Measurements from ENCODE around the gene FGR. TPM values are rescaled to one million over a fixed set of nuclear protein-coding genes. Genes with fewer than 3 reads are reported as not detected.
A peak's percentile ranks its signal among the peaks of the same experiment; 100 is the strongest.

FGR gene
- polyA plus RNA-seq, 3 donors: 371 to 1,340 (median 571) TPM

DNA sequence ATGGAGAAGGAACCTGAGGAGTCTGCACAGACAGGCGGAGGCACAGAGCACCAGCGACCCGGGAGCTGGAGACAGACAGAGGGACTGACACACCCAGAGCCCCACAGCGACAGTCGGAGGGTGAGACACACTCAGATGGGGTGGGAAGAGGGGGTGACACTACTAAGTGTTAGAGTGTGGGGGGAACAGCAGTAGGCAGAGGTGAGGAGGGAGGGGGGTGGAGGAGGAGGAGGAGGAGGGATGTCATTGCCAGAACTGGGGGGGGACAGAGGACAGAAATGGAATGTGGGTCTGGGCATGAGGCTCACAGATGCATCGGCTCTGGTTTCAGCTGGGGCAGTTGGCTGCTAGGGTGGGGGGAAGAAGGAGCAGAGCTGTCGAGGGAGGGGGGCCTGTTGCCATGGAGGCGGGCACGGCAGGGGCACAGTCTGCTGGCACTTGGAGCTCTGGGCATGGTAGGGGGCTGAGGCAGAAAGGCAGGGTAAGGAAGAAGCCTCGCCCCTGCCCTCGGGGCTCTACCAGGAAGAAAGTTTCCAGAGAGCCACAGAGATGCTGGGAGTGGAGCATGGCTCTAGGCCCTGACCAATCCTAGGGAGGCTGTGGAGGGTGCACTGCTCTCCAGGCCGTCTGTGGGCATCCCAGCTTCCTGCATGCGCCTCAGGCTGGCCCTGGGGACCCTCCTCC, 68.4 kb downstream of the FGR start:
- Histone ChIP-seq H3K4me1 (ENCODE audit: control insufficient read depth in 1 of 2, insufficient read depth in 2 of 2, low read length in 2 of 2) (peaks cover 30 to 40% of the 10 kb centered on the region in 2 donors), H3K27ac (ENCODE audit: low read depth in 1 of 2, low read length in 2 of 2) (no peak overlapping the region), H2AFZ (ENCODE audit: insufficient read depth, low read depth, low read length, poor library complexity, severe bottlenecking) (no peak overlapping the region), H3K79me2 (ENCODE audit: insufficient read depth, low read length) (no peaks in the 10 kb centered on the region), H3K9ac (ENCODE audit: insufficient read depth, low read length, poor library complexity, severe bottlenecking) (no peak overlapping the region), H3K9me3 (replicated peaks in 1 of 2; ENCODE audit: control insufficient read depth in 1 of 2, insufficient read depth in 1 of 2, low read length in 2 of 2) (no peaks in the 10 kb centered on the region), H3K36me3 (replicated peaks in 1 of 2; ENCODE audit: control insufficient read depth in 1 of 2, insufficient read depth in 2 of 2, low read length in 2 of 2) (no peaks in the 10 kb centered on the region), H3K4me3 (replicated peaks in 1 of 3; ENCODE audit: low read depth in 2 of 3, low read length in 3 of 3) (no peak overlapping the region), H3K4me2 (replicated peaks; ENCODE audit: extremely low read depth, low read length, poor library complexity, severe bottlenecking) (no peak overlapping the region), H3K27me3 (ENCODE audit: control insufficient read depth in 2 of 2, insufficient read depth in 2 of 2, low read length in 2 of 2) (no peaks in the 10 kb centered on the region), H4K20me1 (ENCODE audit: insufficient read depth, low read length) (peaks cover 61% of the 10 kb centered on the region)
- Mint-ChIP-seq H3K27me3 (ENCODE audit: low read depth in 3 of 3) (peaks cover 5 to 15% (median 8%) of the 10 kb centered on the region in 3 donors), H3K4me1 (peaks cover 52% of the 10 kb centered on the region), H3K9me3 (peaks cover 0 to 2% (median 0%) of the 10 kb centered on the region in 7 donors), H3K4me3 (peak overlapping the region in 1 of 2 donors; percentile 44), H3K36me3 (peaks cover 0 to 5% of the 10 kb centered on the region in 2 donors), H3K27ac (peak overlapping the region in 1 of 7 donors; percentile 13)
- no peak for DNase-seq
- intact Hi-C loops (cut with micrococcal nuclease): no loop called here
- no peak for TF ChIP-seq CTCF (IDR thresholded peaks at IDR 0.05)
- WGBS (ENCODE audit: insufficient coverage): 85% methylated on average over 10 of the region's 13 CpGs

DNA sequence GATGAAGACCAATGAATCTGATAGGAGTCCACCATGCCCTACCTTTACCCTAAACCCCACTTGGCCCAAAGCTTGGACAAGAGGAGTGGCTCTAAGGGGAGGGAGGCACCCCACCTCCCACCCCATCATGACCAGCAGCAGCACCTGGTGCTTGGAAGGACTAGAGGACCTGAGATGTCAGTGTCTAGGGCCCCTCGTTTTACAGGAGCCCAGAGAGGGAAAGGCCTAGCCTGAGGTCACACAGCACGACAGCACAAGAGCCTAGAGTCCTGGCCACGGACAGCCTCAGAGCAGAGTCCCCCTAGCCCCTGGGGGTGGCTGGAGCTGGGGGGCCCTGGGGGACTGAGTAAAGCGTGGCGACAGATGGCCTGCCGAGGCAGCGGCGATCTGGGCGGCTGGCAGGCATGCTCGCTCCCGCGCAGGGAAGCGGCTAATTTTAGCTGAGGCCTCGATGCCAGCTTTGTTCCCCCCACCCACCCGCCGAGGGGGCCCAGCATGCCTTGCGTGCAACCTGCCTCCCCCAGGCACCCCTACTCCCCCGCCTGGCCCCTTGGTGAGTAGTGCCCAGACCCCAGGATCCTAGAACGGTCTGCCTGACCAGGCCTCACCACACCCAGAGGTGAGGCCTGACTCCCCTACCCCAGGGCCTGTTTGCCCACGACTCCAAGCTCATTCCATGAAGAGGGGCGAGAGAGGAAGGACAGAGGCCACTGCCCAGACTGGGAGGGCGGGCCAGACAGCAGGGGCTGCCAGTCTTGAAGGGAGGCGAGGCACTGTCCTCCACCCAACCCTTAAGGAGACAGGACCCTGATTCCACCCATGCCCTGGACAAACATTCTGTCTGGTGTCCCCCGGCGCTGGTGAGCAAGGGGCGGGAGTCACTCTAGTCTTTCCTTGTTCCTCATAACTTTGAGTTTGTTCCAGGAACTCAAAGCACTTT, 70.0 kb downstream of the FGR start:
- no peak for DNase-seq
- Mint-ChIP-seq H3K4me3 (no peak overlapping the region), H3K36me3 (peaks cover 0 to 5% of the 10 kb centered on the region in 2 donors), H3K27me3 (ENCODE audit: low read depth in 3 of 3) (peaks cover 6 to 9% (median 8%) of the 10 kb centered on the region in 3 donors), H3K4me1 (peaks cover 57% of the 10 kb centered on the region), H3K27ac (peak overlapping the region in 2 of 7 donors; percentile 22 to 64), H3K9me3 (peaks cover 0 to 2% (median 0%) of the 10 kb centered on the region in 7 donors)
- no peak overlapping the region for H3K4me3 ChIP-seq (replicated peaks in 1 of 3; ENCODE audit: low read depth in 2 of 3, low read length in 3 of 3)
- no peak overlapping the region for H3K9ac ChIP-seq (ENCODE audit: insufficient read depth, low read length, poor library complexity, severe bottlenecking)
- no peak overlapping the region for H2AFZ ChIP-seq (ENCODE audit: insufficient read depth, low read depth, low read length, poor library complexity, severe bottlenecking)
- WGBS (ENCODE audit: insufficient coverage): 83% methylated on average over 19 of the region's 26 CpGs
- no peaks in the 10 kb centered on the region for H3K9me3 ChIP-seq (replicated peaks in 1 of 2; ENCODE audit: control insufficient read depth in 1 of 2, insufficient read depth in 1 of 2, low read length in 2 of 2)
- H3K4me1 ChIP-seq (ENCODE audit: control insufficient read depth in 1 of 2, insufficient read depth in 2 of 2, low read length in 2 of 2): peaks cover 30 to 40% of the 10 kb centered on the region in 2 donors
- no peaks in the 10 kb centered on the region for H3K27me3 ChIP-seq (ENCODE audit: control insufficient read depth in 2 of 2, insufficient read depth in 2 of 2, low read length in 2 of 2)
- no peaks in the 10 kb centered on the region for H3K36me3 ChIP-seq (replicated peaks in 1 of 2; ENCODE audit: control insufficient read depth in 1 of 2, insufficient read depth in 2 of 2, low read length in 2 of 2)
- H4K20me1 ChIP-seq (ENCODE audit: insufficient read depth, low read length): peaks cover 45% of the 10 kb centered on the region
- peak overlapping the region; percentile 7 for H3K4me2 ChIP-seq (replicated peaks; ENCODE audit: extremely low read depth, low read length, poor library complexity, severe bottlenecking)
- H3K79me2 ChIP-seq (ENCODE audit: insufficient read depth, low read length): no peaks in the 10 kb centered on the region
- intact Hi-C loops (cut with micrococcal nuclease): no loop called here
- H3K27ac ChIP-seq (ENCODE audit: low read depth in 1 of 2, low read length in 2 of 2): peak overlapping the region; percentile 11 to 56
- no peak for TF ChIP-seq CTCF (IDR thresholded peaks at IDR 0.05)

Measured in CD14-positive monocyte (primary cell).